Gastroesophageal sphincter (tissue), 4 donors: ENCODE measurements around the gene STX1B. TPM values are rescaled to one million over a fixed set of nuclear protein-coding genes. Genes with fewer than 3 reads are reported as not detected.

Source experiments
- ATAC-seq: fragments of 150-250 bp; one replicate; pipeline ENCODE4 v1.9.1; 2016; ENCODE audit warnings: mild to moderate bottlenecking, moderate library complexity
- H3K27ac ChIP-seq, 4 donors: fragments of 200-600 bp; sonication (generic) in 3 of 4; 1 replicate in 3 of 4; 2 replicates in 1 of 4; pipeline ENCODE4 v1.5.1; 2016 to 2019
- H3K27me3 ChIP-seq: fragments of 200-600 bp; sonication (generic); one replicate; pipeline ENCODE4 v1.5.1; 2019
- H3K36me3 ChIP-seq, 2 donors: fragments of 200-600 bp; sonication (generic); one replicate each; pipeline ENCODE4 v1.5.1; 2019; ENCODE audit warnings: control low read depth in 1 of 2
- H3K4me1 ChIP-seq, 3 donors: fragments of 200-600 bp; sonication (generic); 1 replicate in 2 of 3; 2 replicates in 1 of 3; pipeline ENCODE4 v1.5.1; 2016 to 2019; ENCODE audit warnings: control low read depth in 2 of 3
- H3K4me3 ChIP-seq, 2 donors: fragments of 200-600 bp; sonication (generic); one replicate each; pipeline ENCODE4 v1.5.1; 2019; ENCODE audit warnings: mild to moderate bottlenecking in 1 of 2, moderate library complexity in 1 of 2
- H3K9me3 ChIP-seq, 3 donors: fragments of 200-600 bp; sonication (generic); one replicate each; pipeline ENCODE4 v1.5.1; 2017 to 2019; ENCODE audit warnings: control low read depth in 2 of 3
- CTCF ChIP-seq, 4 experiments: fragments of 200-600 bp in 2 of 4; fragments of 450-650 bp in 2 of 4; sonication (generic) in 1 of 4; IDR thresholded peaks; one replicate each; pipeline ENCODE4 v1.5.1; 2017 to 2019; ENCODE audit warnings: antibody characterized with exemption in 4 of 4, mild to moderate bottlenecking in 2 of 4, moderate library complexity in 2 of 4
- EP300 ChIP-seq: sonication (generic); formaldehyde crosslinking; IDR thresholded peaks from one replicate; pipeline ENCODE4 v1.6.1; 2017; ENCODE audit warnings: antibody characterized with exemption, mild to moderate bottlenecking
- POLR2A ChIP-seq, 2 donors: fragments of 450-650 bp; IDR thresholded peaks; one replicate each; pipeline ENCODE4 v1.6.1; 2017; ENCODE audit warnings: antibody characterized with exemption in 2 of 2, mild to moderate bottlenecking in 2 of 2, moderate library complexity in 1 of 2
- POLR2AphosphoS5 ChIP-seq: sonication (generic); formaldehyde crosslinking; IDR thresholded peaks from one replicate; pipeline ENCODE4 v1.6.1; 2017; ENCODE audit warnings: antibody characterized with exemption
- WGBS, 2 donors: methylation state at CpG; one replicate each; pipeline ENCODE4 v1.1.5; 2018; ENCODE audit warnings: low coverage in 1 of 2; 5-methylcytosine and 5-hydroxymethylcytosine counted together
- total RNA-seq, 4 donors: library from RNA; depleted of rRNA; stranded (reverse); fragments of >200 nt; gene quantifications; one replicate each; pipeline ENCODE4 v1.1.0, GENCODE V29; 2016

Gene STX1B
- total RNA-seq, 4 donors from 2014 or later = 0.54 to 3.3 (median 1.9) TPM; not detected in 1

DNA sequence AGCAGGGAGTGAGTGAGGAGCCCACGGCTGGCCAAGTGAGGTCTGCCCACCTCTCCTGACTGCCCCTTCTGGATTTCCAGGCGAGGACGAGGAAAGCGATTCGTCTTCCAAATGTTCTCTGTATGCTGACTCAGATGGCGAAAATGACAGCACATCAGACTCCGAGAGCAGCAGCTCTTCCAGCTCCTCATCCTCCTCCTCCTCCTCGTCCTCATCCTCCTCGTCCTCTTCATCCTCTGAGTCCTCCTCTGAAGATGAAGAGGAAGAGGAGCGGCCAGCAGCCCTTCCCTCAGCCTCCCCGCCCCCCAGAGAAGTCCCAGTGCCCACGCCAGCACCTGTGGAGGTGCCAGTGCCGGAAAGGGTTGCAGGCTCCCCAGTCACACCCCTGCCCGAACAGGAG, 39.1 kb downstream of the STX1B start:
- H3K27ac ChIP-seq = no peak overlapping the region
- peaks cover 0 to 100% of the 10 kb centered on the region in 2 donors for H3K36me3 ChIP-seq
- no peak for ATAC-seq
- no peak overlapping the region for H3K4me3 ChIP-seq
- no peak for TF ChIP-seq POLR2A (IDR thresholded peaks at IDR 0.05)
- TF ChIP-seq EP300 = no peak
- no peak for TF ChIP-seq POLR2AphosphoS5
- no peak for TF ChIP-seq CTCF (IDR thresholded peaks at IDR 0.05)
- no peaks in the 10 kb centered on the region for H3K4me1 ChIP-seq
- no peaks in the 10 kb centered on the region for H3K27me3 ChIP-seq
- WGBS, 2 donors = 94% methylated on average over 8 of the region's 14 CpGs; no CpG with 5 or more reads in 1 of the 2 donors
- no peaks in the 10 kb centered on the region for H3K9me3 ChIP-seq

DNA sequence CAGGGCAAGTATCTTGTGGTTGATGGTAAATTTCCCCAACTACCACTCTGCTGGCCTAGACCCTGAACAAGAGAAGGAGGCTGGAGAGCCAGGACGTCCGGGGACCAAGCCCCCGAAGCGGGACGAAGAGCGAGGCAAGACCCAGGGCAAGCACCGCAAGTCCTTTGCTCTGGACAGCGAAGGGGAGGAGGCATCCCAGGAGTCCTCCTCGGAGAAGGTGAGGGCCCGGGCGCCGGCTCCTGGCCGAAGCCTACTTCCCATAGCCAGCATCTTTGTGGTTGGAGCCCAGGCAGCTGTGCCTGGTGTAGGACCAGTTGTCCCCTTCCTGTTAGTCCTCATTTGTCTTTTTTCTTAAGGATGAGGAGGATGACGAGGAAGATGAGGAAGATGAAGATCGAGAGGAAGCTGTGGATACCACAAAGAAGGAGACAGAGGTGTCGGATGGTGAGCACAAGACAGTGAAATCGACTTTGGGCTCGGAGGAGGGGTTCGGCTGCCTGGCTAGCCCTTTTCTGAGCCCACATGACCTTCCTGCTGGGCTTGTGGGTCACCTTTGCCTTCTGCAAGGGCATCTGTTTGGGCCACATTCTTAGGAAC, 41.1 kb downstream of the STX1B start:
- ATAC-seq = no peak
- Histone ChIP-seq H3K27ac (no peak overlapping the region), H3K9me3 (no peaks in the 10 kb centered on the region), H3K4me1 (no peaks in the 10 kb centered on the region), H3K4me3 (no peak overlapping the region), H3K27me3 (no peaks in the 10 kb centered on the region), H3K36me3 (peaks cover 0 to 100% of the 10 kb centered on the region in 2 donors)
- WGBS, 2 donors = 87 to 91% methylated on average over 3 to 8 of the region's 19 CpGs
- no peak for TF ChIP-seq POLR2A (IDR thresholded peaks at IDR 0.05)
- TF ChIP-seq CTCF (IDR thresholded peaks at IDR 0.05) = no peak
- TF ChIP-seq POLR2AphosphoS5 = no peak
- no peak for TF ChIP-seq EP300

GRCh38 chr16:30967795-30968194, 42.6 kb downstream of the STX1B start:
- Histone ChIP-seq H3K36me3 (peaks cover 0 to 100% of the 10 kb centered on the region in 2 donors), H3K4me1 (no peaks in the 10 kb centered on the region), H3K27me3 (no peaks in the 10 kb centered on the region), H3K9me3 (no peaks in the 10 kb centered on the region), H3K4me3 (no peak overlapping the region), H3K27ac (no peak overlapping the region)
- no peak for ATAC-seq
- WGBS, 2 donors = 60 to 80% methylated on average over 2 to 3 of the region's 4 CpGs
- TF ChIP-seq POLR2A (IDR thresholded peaks at IDR 0.05) = no peak
- no peak for TF ChIP-seq CTCF (IDR thresholded peaks at IDR 0.05)
- TF ChIP-seq EP300 = no peak
- TF ChIP-seq POLR2AphosphoS5 = no peak

GRCh38 chr16:30966033-30966619, 44.3 kb downstream of the STX1B start:
- no peak for ATAC-seq
- TF ChIP-seq CTCF (IDR thresholded peaks at IDR 0.05) = no peak
- TF ChIP-seq EP300 = no peak
- no peak for TF ChIP-seq POLR2AphosphoS5
- no peak for TF ChIP-seq POLR2A (IDR thresholded peaks at IDR 0.05)
- Histone ChIP-seq H3K36me3 (peaks cover 0 to 100% of the 10 kb centered on the region in 2 donors), H3K27me3 (no peaks in the 10 kb centered on the region), H3K9me3 (no peaks in the 10 kb centered on the region), H3K27ac (no peak overlapping the region), H3K4me3 (no peak overlapping the region), H3K4me1 (no peaks in the 10 kb centered on the region)
- WGBS, 2 donors = 80% methylated on average over 1 to 5 of the region's 19 CpGs

DNA sequence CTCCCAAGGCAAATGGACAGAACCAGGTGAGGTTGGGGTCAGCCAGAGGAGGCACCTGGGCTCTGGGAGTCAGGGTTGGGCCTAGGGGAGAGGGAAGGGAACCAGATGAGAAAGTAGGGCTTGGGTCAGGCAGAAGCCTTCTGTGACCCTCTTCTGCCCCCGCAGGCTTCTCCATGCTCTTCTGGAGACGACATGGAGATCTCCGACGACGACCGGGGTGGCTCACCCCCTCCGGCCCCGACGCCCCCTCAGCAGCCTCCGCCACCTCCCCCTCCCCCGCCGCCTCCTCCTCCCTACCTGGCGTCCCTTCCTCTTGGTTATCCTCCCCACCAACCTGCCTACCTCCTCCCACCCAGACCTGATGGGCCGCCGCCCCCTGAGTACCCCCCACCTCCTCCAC, 45.0 kb downstream of the STX1B start:
- ATAC-seq = no peak
- whole genome bisulfite sequencing, 2 donors = 68% methylated on average over 3 of the region's 15 CpGs; no CpG with 5 or more reads in 1 of the 2 donors
- TF ChIP-seq POLR2AphosphoS5 (no peak), POLR2A (IDR thresholded peaks at IDR 0.05) (no peak), EP300 (no peak), CTCF (IDR thresholded peaks at IDR 0.05) (no peak)
- Histone ChIP-seq H3K4me1 (no peaks in the 10 kb centered on the region), H3K9me3 (no peaks in the 10 kb centered on the region), H3K4me3 (no peak overlapping the region), H3K27me3 (no peaks in the 10 kb centered on the region), H3K36me3 (peaks cover 0 to 100% of the 10 kb centered on the region in 2 donors), H3K27ac (no peak overlapping the region)
